Measurements from ENCODE around the gene BCAP31. TPM values are rescaled to one million over a fixed set of nuclear protein-coding genes. Genes with fewer than 3 reads are reported as not detected.

Gene BCAP31
- polyA plus RNA-seq, 2 donors, result 98.8 to 185 TPM

GRCh38 chrX:153690466-153690865 lies 33.7 kb downstream of the BCAP31 start:
- Histone ChIP-seq H3K36me3 (ENCODE audit: control insufficient read depth in 2 of 2, insufficient read depth in 2 of 2, low read length in 1 of 2) (peaks cover 0 to 3% of the 10 kb centered on the region in 2 donors), H3K9me3 (ENCODE audit: control insufficient read depth in 2 of 2, insufficient read depth in 1 of 2, low read depth in 1 of 2, low read length in 1 of 2) (no peaks in the 10 kb centered on the region), H3K4me1 (ENCODE audit: control insufficient read depth in 2 of 2, insufficient read depth in 2 of 2, low read length in 1 of 2) (peaks cover 0 to 6% of the 10 kb centered on the region in 2 donors), H3K27ac (ENCODE audit: low read depth in 2 of 2, low read length in 1 of 2) (no peak overlapping the region), H3K27me3 (ENCODE audit: control insufficient read depth in 1 of 2, insufficient read depth in 2 of 2, low read length in 2 of 2) (no peaks in the 10 kb centered on the region), H3K4me3 (ENCODE audit: low read depth in 1 of 2, low read length in 2 of 2) (peak overlapping the region in 1 of 2 donors; percentile 7)
- 65 to 86% methylated on average over 14 of the region's 14 CpGs for WGBS, 2 donors

- Histone ChIP-seq H3K4me3 (ENCODE audit: low read depth in 1 of 2, low read length in 2 of 2) (peak overlapping the region; percentile 35 to 42), H3K9me3 (ENCODE audit: control insufficient read depth in 2 of 2, insufficient read depth in 1 of 2, low read depth in 1 of 2, low read length in 1 of 2) (no peaks in the 10 kb centered on the region), H3K4me1 (ENCODE audit: control insufficient read depth in 2 of 2, insufficient read depth in 2 of 2, low read length in 1 of 2) (peaks cover 0 to 6% of the 10 kb centered on the region in 2 donors), H3K27ac (ENCODE audit: low read depth in 2 of 2, low read length in 1 of 2) (peak overlapping the region in 1 of 2 donors; percentile 42), H3K36me3 (ENCODE audit: control insufficient read depth in 2 of 2, insufficient read depth in 2 of 2, low read length in 1 of 2) (peaks cover 0 to under 1% of the 10 kb centered on the region in 2 donors), H3K27me3 (ENCODE audit: control insufficient read depth in 1 of 2, insufficient read depth in 2 of 2, low read length in 2 of 2) (no peaks in the 10 kb centered on the region)
- 48 to 71% methylated on average over 18 to 19 of the region's 19 CpGs for WGBS, 2 donors
Observed at GRCh38 chrX:153689654-153690465, 34.3 kb downstream of the BCAP31 start.

GRCh38 chrX:153688911-153689590 lies 35.1 kb downstream of the BCAP31 start:
- Histone ChIP-seq H3K27ac (ENCODE audit: low read depth in 2 of 2, low read length in 1 of 2) (no peak overlapping the region), H3K9me3 (ENCODE audit: control insufficient read depth in 2 of 2, insufficient read depth in 1 of 2, low read depth in 1 of 2, low read length in 1 of 2) (no peaks in the 10 kb centered on the region), H3K4me3 (ENCODE audit: low read depth in 1 of 2, low read length in 2 of 2) (peak overlapping the region; percentile 42 to 48), H3K36me3 (ENCODE audit: control insufficient read depth in 2 of 2, insufficient read depth in 2 of 2, low read length in 1 of 2) (no peaks in the 10 kb centered on the region), H3K4me1 (ENCODE audit: control insufficient read depth in 2 of 2, insufficient read depth in 2 of 2, low read length in 1 of 2) (peaks cover 0 to 6% of the 10 kb centered on the region in 2 donors), H3K27me3 (ENCODE audit: control insufficient read depth in 1 of 2, insufficient read depth in 2 of 2, low read length in 2 of 2) (no peaks in the 10 kb centered on the region)
- 13 to 47% methylated on average over 39 to 51 of the region's 53 CpGs for WGBS, 2 donors

- Histone ChIP-seq H3K9me3 (ENCODE audit: control insufficient read depth in 2 of 2, insufficient read depth in 1 of 2, low read depth in 1 of 2, low read length in 1 of 2) (no peaks in the 10 kb centered on the region), H3K27ac (ENCODE audit: low read depth in 2 of 2, low read length in 1 of 2) (peak overlapping the region in 1 of 2 donors; percentile 39), H3K4me3 (ENCODE audit: low read depth in 1 of 2, low read length in 2 of 2) (peak overlapping the region; percentile 42 to 54), H3K4me1 (ENCODE audit: control insufficient read depth in 2 of 2, insufficient read depth in 2 of 2, low read length in 1 of 2) (peaks cover 0 to 6% of the 10 kb centered on the region in 2 donors), H3K27me3 (ENCODE audit: control insufficient read depth in 1 of 2, insufficient read depth in 2 of 2, low read length in 2 of 2) (no peaks in the 10 kb centered on the region), H3K36me3 (ENCODE audit: control insufficient read depth in 2 of 2, insufficient read depth in 2 of 2, low read length in 1 of 2) (no peaks in the 10 kb centered on the region)
- WGBS, 2 donors, result 3 to 32% methylated on average over 33 to 57 of the region's 57 CpGs
Observed at GRCh38 chrX:153688506-153688905, 35.7 kb downstream of the BCAP31 start.

- H3K36me3 ChIP-seq (ENCODE audit: control insufficient read depth in 2 of 2, insufficient read depth in 2 of 2, low read length in 1 of 2), result no peaks in the 10 kb centered on the region
- H3K4me3 ChIP-seq (ENCODE audit: low read depth in 1 of 2, low read length in 2 of 2), result peak overlapping the region in 1 of 2 donors; percentile 42
- no peaks in the 10 kb centered on the region for H3K27me3 ChIP-seq (ENCODE audit: control insufficient read depth in 1 of 2, insufficient read depth in 2 of 2, low read length in 2 of 2)
- peak overlapping the region in 1 of 2 donors; percentile 33 for H3K27ac ChIP-seq (ENCODE audit: low read depth in 2 of 2, low read length in 1 of 2)
- WGBS, 2 donors, result 2 to 60% methylated on average over 3 to 59 of the region's 69 CpGs
- H3K9me3 ChIP-seq (ENCODE audit: control insufficient read depth in 2 of 2, insufficient read depth in 1 of 2, low read depth in 1 of 2, low read length in 1 of 2), result no peaks in the 10 kb centered on the region
- H3K4me1 ChIP-seq (ENCODE audit: control insufficient read depth in 2 of 2, insufficient read depth in 2 of 2, low read length in 1 of 2), result peaks cover 0 to 6% of the 10 kb centered on the region in 2 donors
Observed at GRCh38 chrX:153688071-153688470, 36.1 kb downstream of the BCAP31 start.

- WGBS, 2 donors, result 3 to 24% methylated on average over 24 to 56 of the region's 66 CpGs
- no peaks in the 10 kb centered on the region for H3K36me3 ChIP-seq (ENCODE audit: control insufficient read depth in 2 of 2, insufficient read depth in 2 of 2, low read length in 1 of 2)
- peaks cover 0 to 6% of the 10 kb centered on the region in 2 donors for H3K4me1 ChIP-seq (ENCODE audit: control insufficient read depth in 2 of 2, insufficient read depth in 2 of 2, low read length in 1 of 2)
- no peaks in the 10 kb centered on the region for H3K9me3 ChIP-seq (ENCODE audit: control insufficient read depth in 2 of 2, insufficient read depth in 1 of 2, low read depth in 1 of 2, low read length in 1 of 2)
- peak within 1 kb of the TSS; percentile 6 to 39 for H3K27ac ChIP-seq (ENCODE audit: low read depth in 2 of 2, low read length in 1 of 2)
- H3K4me3 ChIP-seq (ENCODE audit: low read depth in 1 of 2, low read length in 2 of 2), result peak within 1 kb of the TSS; percentile 42 to 54
- H3K27me3 ChIP-seq (ENCODE audit: control insufficient read depth in 1 of 2, insufficient read depth in 2 of 2, low read length in 2 of 2), result no peaks in the 10 kb centered on the region
Observed at GRCh38 chrX:153687121-153688039, 36.8 kb downstream of the BCAP31 start, which contains the start of gene SLC6A8. Gene SLC6A8 (plus strand): TSS chrX:153687926. CDS start chrX:153688575, 649 bp downstream.

- H3K27ac ChIP-seq (ENCODE audit: low read depth in 2 of 2, low read length in 1 of 2), result no peak overlapping the region
- no peak overlapping the region for H3K4me3 ChIP-seq (ENCODE audit: low read depth in 1 of 2, low read length in 2 of 2)
- no peaks in the 10 kb centered on the region for H3K36me3 ChIP-seq (ENCODE audit: control insufficient read depth in 2 of 2, insufficient read depth in 2 of 2, low read length in 1 of 2)
- WGBS, 2 donors, result 30 to 59% methylated on average over 8 to 9 of the region's 9 CpGs
- peaks cover 0 to 6% of the 10 kb centered on the region in 2 donors for H3K4me1 ChIP-seq (ENCODE audit: control insufficient read depth in 2 of 2, insufficient read depth in 2 of 2, low read length in 1 of 2)
- H3K9me3 ChIP-seq (ENCODE audit: control insufficient read depth in 2 of 2, insufficient read depth in 1 of 2, low read depth in 1 of 2, low read length in 1 of 2), result no peaks in the 10 kb centered on the region
- no peaks in the 10 kb centered on the region for H3K27me3 ChIP-seq (ENCODE audit: control insufficient read depth in 1 of 2, insufficient read depth in 2 of 2, low read length in 2 of 2)
Observed at GRCh38 chrX:153686711-153687110, 37.5 kb downstream of the BCAP31 start.

- no peak overlapping the region for H3K4me3 ChIP-seq (ENCODE audit: low read depth in 1 of 2, low read length in 2 of 2)
- 73 to 84% methylated on average over 21 to 24 of the region's 24 CpGs for WGBS, 2 donors
- H3K27ac ChIP-seq (ENCODE audit: low read depth in 2 of 2, low read length in 1 of 2), result no peak overlapping the region
- H3K4me1 ChIP-seq (ENCODE audit: control insufficient read depth in 2 of 2, insufficient read depth in 2 of 2, low read length in 1 of 2), result peaks cover 0 to 3% of the 10 kb centered on the region in 2 donors
- H3K9me3 ChIP-seq (ENCODE audit: control insufficient read depth in 2 of 2, insufficient read depth in 1 of 2, low read depth in 1 of 2, low read length in 1 of 2), result no peaks in the 10 kb centered on the region
- no peaks in the 10 kb centered on the region for H3K36me3 ChIP-seq (ENCODE audit: control insufficient read depth in 2 of 2, insufficient read depth in 2 of 2, low read length in 1 of 2)
- H3K27me3 ChIP-seq (ENCODE audit: control insufficient read depth in 1 of 2, insufficient read depth in 2 of 2, low read length in 2 of 2), result no peaks in the 10 kb centered on the region
Observed at GRCh38 chrX:153685751-153686696, 38.2 kb downstream of the BCAP31 start.

Measured in esophagus (tissue), 2 donors.